ENCODE measurements around the gene TIMM13.

TIMM13 gene

DNA sequence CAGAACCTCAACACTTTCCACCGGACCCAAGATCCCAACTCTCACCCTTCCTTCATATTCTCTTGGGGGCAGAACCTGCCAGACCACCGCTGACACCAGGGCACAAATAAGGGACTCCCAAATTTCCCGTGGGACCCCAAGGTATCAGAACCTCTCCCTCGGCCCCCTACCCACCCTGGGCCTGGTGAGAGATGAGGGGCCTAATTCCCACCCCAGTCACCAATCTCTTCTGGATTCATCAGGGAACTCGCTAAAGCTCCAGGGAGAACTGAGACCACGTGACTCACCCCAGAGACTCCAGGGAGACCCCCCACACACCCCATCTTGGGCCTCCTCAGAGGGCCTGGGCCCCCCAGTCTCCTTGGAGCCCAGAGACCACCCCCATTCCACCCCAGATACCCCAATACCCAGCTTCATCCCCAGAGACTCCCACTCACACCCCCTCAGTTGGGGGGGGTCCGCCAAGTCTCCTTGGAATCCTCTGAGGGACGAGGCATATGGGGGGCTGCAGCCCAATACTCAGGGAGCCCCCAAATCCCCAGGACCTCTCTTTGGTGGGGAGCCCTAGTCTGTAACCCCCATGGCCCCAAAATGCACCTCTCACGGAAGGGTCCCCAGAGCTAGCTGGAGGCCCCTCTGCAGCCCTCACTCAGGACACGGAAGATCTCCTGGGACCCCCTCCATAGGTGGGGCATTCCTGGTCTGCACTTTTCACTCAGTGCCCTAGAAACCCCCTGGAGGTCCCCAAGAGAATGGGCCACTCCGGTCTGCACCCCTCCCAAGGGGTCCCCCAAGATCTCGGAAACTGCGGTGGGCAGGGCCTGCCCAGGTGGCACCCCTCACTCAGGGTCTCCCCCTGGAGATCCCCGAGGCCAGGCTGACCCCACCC, 27.8 kb upstream of the TIMM13 start:
- no peak for DNase-seq (ENCODE audit: low spot score)

GRCh38 chr19:2454199-2454961, 27.0 kb upstream of the TIMM13 start:
- no peak for DNase-seq (ENCODE audit: low spot score)

DNA sequence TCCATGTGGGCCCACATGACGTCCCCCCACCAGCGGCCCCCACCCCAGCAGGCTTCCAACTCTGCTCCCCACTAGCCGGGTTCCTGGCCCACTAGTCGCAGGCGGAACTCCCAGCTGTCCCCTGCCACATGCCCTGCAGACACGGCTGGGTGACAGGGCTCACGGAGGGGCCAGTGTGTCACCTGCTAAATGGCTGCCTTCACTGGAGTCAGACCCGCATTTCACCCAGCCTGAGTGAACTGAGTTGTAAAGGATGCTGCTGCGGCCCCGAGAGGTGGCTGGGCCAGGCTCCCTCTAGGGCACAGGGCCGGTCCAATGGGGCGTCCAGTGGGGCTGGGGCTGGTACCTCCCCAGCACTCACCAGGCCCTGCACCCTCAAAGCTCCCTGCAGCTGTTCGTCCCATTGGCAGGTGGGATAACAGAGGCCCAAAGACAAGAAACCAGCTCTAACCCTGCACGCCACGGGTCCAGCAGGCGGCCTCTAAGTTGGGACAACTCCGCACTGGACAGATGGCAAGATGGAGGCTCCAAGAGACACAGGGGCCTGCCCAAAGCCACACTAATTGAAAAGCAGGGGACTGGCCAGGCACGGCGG, 26.1 kb upstream of the TIMM13 start:
- no peak for DNase-seq (ENCODE audit: low spot score)

DNA sequence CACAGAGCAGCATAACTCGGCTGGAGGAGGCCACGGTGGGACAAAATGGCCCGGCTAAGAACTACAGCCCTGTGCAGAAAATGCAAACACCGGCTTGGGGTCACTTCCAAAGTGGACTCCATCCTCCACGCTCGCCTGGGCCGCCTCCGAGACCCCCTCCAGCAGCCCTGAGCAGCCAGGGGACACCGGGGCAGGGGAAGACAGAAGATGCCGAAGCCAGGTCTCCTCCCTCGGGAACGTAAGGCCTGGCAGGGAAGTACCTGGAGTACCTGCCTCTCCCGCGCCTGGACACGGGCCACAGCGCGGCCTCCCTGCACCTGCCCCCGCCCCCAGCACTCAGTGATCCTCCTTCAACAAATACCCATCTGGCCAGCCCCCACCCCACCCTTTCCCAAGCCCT, 24.4 kb upstream of the TIMM13 start:
- DNase-seq (ENCODE audit: low spot score) = no peak

- no peak for DNase-seq (ENCODE audit: low spot score)
Observed at GRCh38 chr19:2451138-2451537, 23.8 kb upstream of the TIMM13 start.

DNA sequence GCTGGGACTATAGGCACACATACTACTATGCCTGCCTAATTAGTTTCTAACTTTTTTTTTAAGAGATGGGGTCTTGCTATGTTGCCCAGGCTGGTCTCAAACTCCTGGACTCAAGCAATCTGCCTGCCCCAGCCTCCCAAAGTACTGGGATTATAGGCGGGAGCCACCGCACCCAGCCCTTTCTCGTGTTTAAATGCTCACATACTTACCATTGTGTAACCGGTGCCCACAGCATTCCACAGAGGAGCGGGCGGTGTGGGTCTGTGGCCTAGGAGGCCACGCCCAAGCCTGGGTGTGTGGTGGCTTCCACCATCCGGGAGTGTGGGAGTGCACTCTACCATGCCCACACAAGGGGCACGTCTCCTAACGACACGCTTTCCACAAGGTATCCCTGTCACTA, 21.6 kb upstream of the TIMM13 start:
- no peak for DNase-seq (ENCODE audit: low spot score)

- DNase-seq (ENCODE audit: low spot score) = no peak
Observed at GRCh38 chr19:2446381-2446780, 19.0 kb upstream of the TIMM13 start.

DNA sequence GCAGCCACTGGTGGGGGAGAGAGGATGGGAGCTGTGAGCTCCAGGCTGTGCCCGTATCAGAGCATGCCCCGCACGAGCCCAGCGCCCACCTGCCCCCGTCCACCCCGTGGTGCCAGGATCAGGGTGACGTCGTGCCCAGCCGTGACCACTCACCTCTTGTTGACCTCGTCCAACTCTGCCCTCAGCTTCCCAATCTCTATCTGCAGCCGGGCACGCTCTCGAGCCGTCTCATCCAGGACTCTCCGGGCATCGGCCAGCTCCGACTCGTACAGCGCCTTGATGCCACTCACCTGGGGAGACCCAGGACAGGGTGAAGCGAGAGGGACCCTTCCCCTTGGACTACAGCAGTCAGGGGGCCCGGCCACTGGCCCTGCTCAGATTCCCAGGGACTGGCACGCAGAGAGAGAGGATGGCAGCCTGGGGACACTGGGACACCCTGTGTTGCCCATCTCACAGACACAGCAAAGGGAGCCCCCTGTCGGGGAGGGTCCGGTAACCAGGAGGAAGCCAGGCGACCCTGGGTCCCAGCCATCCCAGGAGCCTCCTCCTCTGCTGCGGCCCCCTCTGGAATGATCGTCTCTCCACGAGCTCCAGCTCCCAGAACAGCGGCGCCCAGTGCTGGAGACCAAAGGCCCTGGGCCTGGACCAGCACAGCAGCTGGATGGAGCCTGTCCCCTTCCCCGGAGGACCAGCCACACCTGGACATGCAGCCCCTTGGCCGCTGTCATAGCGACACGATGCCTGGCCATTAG, 17.0 kb upstream of the TIMM13 start:
- DNase-seq (ENCODE audit: low spot score) = no peak

- no peak for DNase-seq (ENCODE audit: low spot score)
Observed at GRCh38 chr19:2443785-2444182, 16.4 kb upstream of the TIMM13 start.

DNA sequence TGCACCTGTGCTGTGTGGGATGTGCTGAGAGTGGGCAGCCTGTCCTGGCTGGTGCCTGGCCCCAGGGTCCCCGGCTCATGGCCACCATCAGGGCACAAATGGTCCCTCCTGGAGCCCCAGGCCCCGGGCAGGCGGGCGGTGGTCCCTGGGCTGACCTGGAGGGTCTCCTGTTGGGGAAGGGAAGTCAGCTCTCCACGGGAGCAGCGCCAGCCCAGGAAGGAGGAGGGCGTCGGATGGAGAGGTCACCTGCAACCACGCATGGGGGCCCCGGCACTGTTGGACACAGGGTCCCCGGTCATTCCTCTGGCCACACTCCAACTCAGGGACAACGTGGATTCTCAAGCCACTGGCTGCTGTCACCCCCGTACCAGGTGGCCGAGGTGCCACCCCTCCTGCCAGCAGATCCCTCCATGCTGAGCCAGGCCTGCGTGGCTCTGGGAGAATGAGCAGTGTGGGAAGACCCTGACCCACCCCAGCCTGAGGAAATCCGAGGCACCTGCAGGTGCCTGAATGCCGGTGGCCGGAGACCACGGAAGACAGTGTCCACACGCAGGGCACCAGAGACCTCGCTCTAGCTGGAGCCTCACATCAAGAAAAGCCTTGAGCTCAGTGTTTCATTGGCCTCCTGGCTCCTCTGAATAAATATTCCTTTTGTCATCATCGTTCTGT, 15.9 kb upstream of the TIMM13 start:
- DNase-seq (ENCODE audit: low spot score) = no peak

DNA sequence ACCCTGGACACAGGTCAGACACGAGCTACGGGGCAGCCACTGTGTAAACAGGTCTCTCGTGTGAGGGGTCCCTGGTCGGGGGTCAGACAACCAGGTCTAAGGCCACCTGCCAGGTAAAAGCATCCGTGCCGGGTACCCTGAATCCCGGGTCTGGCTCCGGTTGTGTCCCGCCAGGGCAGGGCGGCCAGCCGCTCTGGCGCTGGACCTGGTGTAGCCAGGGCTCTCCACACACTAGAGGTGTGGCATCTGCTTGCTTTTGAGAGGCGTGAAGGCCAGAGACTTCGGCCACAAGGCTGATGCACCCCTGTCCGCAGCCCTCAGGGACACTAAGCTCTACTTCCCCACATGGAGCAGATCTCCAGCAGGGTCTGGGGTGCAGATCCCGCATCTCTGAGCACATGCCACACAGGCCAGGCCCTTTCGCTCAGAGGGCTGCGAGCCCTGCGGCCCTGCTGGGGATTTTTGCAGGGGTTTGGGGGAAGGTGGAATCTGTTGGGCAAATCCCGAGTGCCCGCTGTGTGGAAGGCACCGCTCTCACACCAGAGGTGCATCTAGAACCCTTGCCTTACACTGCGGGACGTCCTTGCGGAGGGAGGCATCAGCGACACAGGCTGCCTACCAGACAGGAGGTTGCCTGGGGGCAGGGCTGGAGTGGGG, 13.8 kb upstream of the TIMM13 start:
- no peak for DNase-seq (ENCODE audit: low spot score)

GRCh38 chr19:2440515-2440914, 13.1 kb upstream of the TIMM13 start:
- no peak for DNase-seq (ENCODE audit: low spot score)

DNA sequence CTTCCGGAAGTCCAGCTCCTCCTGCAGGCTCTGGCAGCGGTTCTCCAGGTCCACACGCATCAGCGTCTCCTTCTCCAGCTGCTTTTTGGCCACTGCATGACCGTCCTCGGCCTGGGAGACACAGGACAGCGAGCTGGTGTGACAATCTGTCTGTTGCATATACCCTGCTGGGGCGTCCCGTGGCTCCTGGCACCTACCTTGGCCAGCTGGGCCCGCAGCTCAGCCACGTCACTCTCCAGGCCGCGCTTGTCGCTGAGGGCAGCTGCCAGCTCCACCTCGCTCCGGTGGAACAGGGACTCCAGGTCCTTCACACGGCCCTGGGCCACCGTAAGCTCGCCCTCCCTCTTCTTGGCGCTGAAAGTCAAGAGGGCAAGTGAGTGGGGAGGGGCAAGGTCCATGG, 10.8 kb upstream of the TIMM13 start:
- no peak for DNase-seq (ENCODE audit: low spot score)

GRCh38 chr19:2436926-2437325, 9.5 kb upstream of the TIMM13 start:
- no peak for DNase-seq (ENCODE audit: low spot score)

GRCh38 chr19:2436384-2436783, 9.0 kb upstream of the TIMM13 start:
- no peak for DNase-seq (ENCODE audit: low spot score)

DNA sequence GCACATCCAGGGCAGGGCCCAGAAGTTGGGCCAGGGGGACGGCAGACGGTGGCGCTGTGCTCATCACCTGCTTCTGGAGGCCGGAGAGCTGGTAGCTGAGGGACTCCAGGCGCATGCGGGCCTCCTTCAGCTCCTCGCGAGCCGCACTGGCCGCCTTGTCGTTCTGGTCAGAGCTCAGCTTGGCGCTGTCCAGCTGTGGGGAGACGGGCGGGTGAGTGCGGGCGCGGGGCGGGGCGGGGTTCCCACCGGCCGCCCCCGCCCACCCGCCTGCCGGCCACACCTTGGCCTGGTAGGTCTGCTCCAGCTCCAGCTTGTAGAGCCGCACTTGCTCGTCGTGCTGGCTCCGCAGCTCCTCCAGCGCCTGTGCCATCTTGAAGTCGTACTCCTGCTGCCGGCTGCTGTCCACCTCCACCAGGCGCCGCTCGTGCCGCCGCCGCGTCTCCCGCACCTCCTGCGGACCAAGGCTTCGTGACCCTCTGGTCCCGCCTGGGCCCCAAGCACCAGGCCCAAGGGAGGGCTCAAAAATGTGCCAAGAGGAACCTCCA, 7.4 kb upstream of the TIMM13 start:
- DNase-seq (ENCODE audit: low spot score) = no peak

GRCh38 chr19:2434267-2434666, 6.9 kb upstream of the TIMM13 start:
- no peak for DNase-seq (ENCODE audit: low spot score)

DNA sequence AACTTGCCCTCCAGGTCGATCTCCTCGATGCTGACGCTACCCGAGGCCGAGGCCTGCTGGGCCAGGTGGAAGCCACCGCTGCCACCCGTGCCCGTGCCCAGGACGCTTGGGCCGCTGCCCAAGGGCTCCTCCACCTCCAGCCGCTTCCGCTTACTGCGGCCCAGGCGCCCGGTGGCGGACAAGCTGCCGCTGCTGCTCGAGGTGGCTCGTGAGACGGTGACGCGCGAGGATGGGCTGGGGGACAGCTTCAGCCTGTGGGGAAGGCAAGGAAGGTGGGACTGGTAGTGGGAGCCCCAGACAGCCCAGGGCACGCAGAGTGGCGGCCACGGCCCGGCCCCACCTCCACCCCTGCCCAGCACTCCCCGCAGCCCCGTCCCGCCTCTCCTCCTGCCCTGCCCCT, 6.5 kb upstream of the TIMM13 start:
- DNase-seq (ENCODE audit: low spot score) = no peak

GRCh38 chr19:2432131-2432848, 4.9 kb upstream of the TIMM13 start:
- DNase-seq (ENCODE audit: low spot score) = no peak

All from kidney capillary endothelial cell (primary cell).